NCI-H187 (cell line): ENCODE results near the gene RAD50.
"Not testable (repeated sequence)": the region's sequence is repeated elsewhere in the genome, so short reads cannot be mapped to it uniquely, and the experiment has no call there.

ENCODE experiments used
- DNase-seq, 2 experiments: peaks; one replicate each; lab custom pipeline; 2025; lab: John Stamatoyannopoulos, UW

Gene RAD50

GRCh38 chr5:132675936-132676689, 119.3 kb downstream of the RAD50 start:
- no peak for DNase-seq

- DNase-seq, result no peak
Observed at GRCh38 chr5:132677191-132677590, 120.4 kb downstream of the RAD50 start.

- no peak for DNase-seq
Observed at GRCh38 chr5:132677682-132678400, 121.1 kb downstream of the RAD50 start.

- no peak for DNase-seq
Observed at GRCh38 chr5:132678735-132679134, 122.0 kb downstream of the RAD50 start.

GRCh38 chr5:132679166-132679565, 122.4 kb downstream of the RAD50 start:
- no peak for DNase-seq

- DNase-seq, result no peak
Observed at GRCh38 chr5:132679717-132680380, 123.1 kb downstream of the RAD50 start.

GRCh38 chr5:132680780-132681475, 124.2 kb downstream of the RAD50 start:
- DNase-seq, result no peak

- no peak for DNase-seq
Observed at GRCh38 chr5:132681476-132681831, 124.7 kb downstream of the RAD50 start.

GRCh38 chr5:132681983-132682382, 125.2 kb downstream of the RAD50 start:
- DNase-seq, result no peak

GRCh38 chr5:132684491-132684890, 127.7 kb downstream of the RAD50 start:
- DNase-seq, result no peak

- no peak for DNase-seq
Observed at GRCh38 chr5:132684922-132685720, 128.3 kb downstream of the RAD50 start.

- DNase-seq, result no peak
Observed at GRCh38 chr5:132686193-132686592, 129.4 kb downstream of the RAD50 start.

GRCh38 chr5:132687995-132688394, 131.2 kb downstream of the RAD50 start:
- DNase-seq, result no peak

GRCh38 chr5:132688536-132689339, 132.0 kb downstream of the RAD50 start:
- DNase-seq, result no peak

GRCh38 chr5:132689513-132689912, 132.7 kb downstream of the RAD50 start:
- no peak for DNase-seq

- no peak for DNase-seq
Observed at GRCh38 chr5:132690156-132690555, 133.4 kb downstream of the RAD50 start.

- DNase-seq, result not testable (repeated sequence)
Observed at GRCh38 chr5:132691755-132692631, 135.2 kb downstream of the RAD50 start.

GRCh38 chr5:132692632-132692967, 135.8 kb downstream of the RAD50 start:
- DNase-seq, result no peak
